KMS-11 (cell line): ENCODE data around the gene HSPH1.

Source experiments
- H2AFZ ChIP-seq: fragments of 200-600 bp; sonication (generic); 2 replicates; pipeline ENCODE4 v1.6.1; 2016; ENCODE audit warnings: antibody characterized with exemption, mixed run types, low read depth
- H3K27ac ChIP-seq: fragments of 200-600 bp; sonication (generic); 2 replicates; pipeline ENCODE4 v1.6.1; 2016; ENCODE audit warnings: mild to moderate bottlenecking, mixed run types
- H3K27me3 ChIP-seq: fragments of 200-600 bp; sonication (generic); 2 replicates; pipeline ENCODE4 v1.6.1; 2017; ENCODE audit warnings: mild to moderate bottlenecking, low read depth, mixed run types, moderate library complexity; ENCODE audit not compliant: insufficient read depth
- H3K36me3 ChIP-seq: fragments of 200-600 bp; sonication (generic); 2 replicates; pipeline ENCODE4 v1.6.1; 2017; ENCODE audit warnings: mild to moderate bottlenecking, mixed run types; ENCODE audit not compliant: insufficient read depth
- H3K4me1 ChIP-seq: fragments of 200-600 bp; sonication (generic); 2 replicates; pipeline ENCODE4 v1.6.1; 2016; ENCODE audit warnings: mild to moderate bottlenecking, low read depth, mixed run types; ENCODE audit not compliant: poor library complexity, severe bottlenecking
- H3K4me2 ChIP-seq: fragments of 200-600 bp; sonication (generic); 2 replicates; pipeline ENCODE4 v1.7.0; 2016; ENCODE audit warnings: mild to moderate bottlenecking, mixed run types
- H3K4me3 ChIP-seq: fragments of 200-600 bp; sonication (generic); IDR thresholded peaks from 2 replicates; pipeline ENCODE4 v1.6.1; 2017; ENCODE audit warnings: low read depth, low read length, mixed read lengths; ENCODE audit not compliant: insufficient read depth
- H3K79me2 ChIP-seq: fragments of 200-600 bp; sonication (generic); 2 replicates; pipeline ENCODE4 v1.6.1; 2016; ENCODE audit warnings: low read depth, mixed run types; ENCODE audit not compliant: insufficient read depth
- H3K9ac ChIP-seq: fragments of 200-600 bp; sonication (generic); 2 replicates; pipeline ENCODE4 v1.6.1; 2016; ENCODE audit warnings: mild to moderate bottlenecking, mixed run types
- H4K20me1 ChIP-seq: fragments of 200-600 bp; sonication (generic); 2 replicates; pipeline ENCODE4 v1.6.1; 2016; ENCODE audit warnings: mild to moderate bottlenecking, mixed run types; ENCODE audit not compliant: insufficient read depth
- CTCF ChIP-seq: fragments of 200-600 bp; sonication (generic); conservative IDR thresholded peaks from 2 replicates; pipeline ENCODE4 v1.6.1; 2017; ENCODE audit warnings: low read depth, mild to moderate bottlenecking, antibody characterized with exemption, low read length, moderate library complexity, mixed read lengths

The HSPH1 gene

GRCh38 chr13:31175847-31176532 lies 14.3 kb upstream of the HSPH1 start:
- H3K27me3 ChIP-seq = no peaks in the 10 kb centered on the region
- no peak overlapping the region for H3K27ac ChIP-seq
- H2AFZ ChIP-seq = no peak overlapping the region
- no peak overlapping the region for H3K9ac ChIP-seq
- H3K4me2 ChIP-seq = no peak overlapping the region
- no peaks in the 10 kb centered on the region for H4K20me1 ChIP-seq
- H3K4me1 ChIP-seq = no peaks in the 10 kb centered on the region
- no peak for TF ChIP-seq CTCF
- H3K36me3 ChIP-seq = no peaks in the 10 kb centered on the region
- no peaks in the 10 kb centered on the region for H3K79me2 ChIP-seq
- H3K4me3 ChIP-seq = no peak overlapping the region

DNA sequence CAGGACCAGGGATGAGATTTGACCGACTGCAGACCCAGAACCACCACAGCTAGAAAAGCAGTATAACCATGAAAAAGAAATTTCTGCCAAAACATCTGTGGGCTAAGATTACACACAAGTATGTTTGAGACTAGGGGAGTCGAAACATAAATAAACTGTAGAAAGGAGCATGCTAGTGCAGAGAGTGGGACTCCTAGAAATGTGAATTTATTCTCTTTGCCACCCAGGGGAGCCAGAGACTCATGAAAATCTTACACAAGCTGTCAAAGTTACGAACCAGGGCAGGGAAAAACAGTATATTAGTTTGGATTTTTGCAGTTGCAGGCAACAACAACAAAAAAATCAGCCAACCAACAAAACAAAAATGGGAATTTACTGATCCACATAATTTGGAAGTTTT lies 12.3 kb upstream of the HSPH1 start:
- H3K36me3 ChIP-seq = no peaks in the 10 kb centered on the region
- no peaks in the 10 kb centered on the region for H3K4me1 ChIP-seq

DNA sequence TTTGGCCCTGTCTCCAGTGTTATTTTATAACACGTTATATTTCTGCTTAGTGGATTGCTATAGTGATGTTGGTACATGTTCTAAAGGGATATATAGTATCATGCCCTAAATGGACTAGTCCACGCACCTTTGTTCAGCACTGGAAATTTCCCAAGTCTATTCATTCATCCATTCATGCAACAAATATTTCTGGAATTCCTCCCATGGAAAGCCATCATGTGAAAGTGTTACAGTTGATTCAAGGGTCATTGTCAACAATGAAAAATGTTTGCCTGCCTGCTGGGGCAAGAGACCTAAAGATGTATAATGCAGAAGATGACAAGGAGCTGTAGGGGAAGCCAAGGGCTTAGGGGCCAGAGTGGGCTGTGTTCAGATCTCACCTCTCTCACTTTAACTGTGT lies 10.8 kb upstream of the HSPH1 start:
- Histone ChIP-seq H3K4me2 (no peak overlapping the region), H3K27me3 (no peaks in the 10 kb centered on the region), H2AFZ (no peak overlapping the region), H4K20me1 (no peaks in the 10 kb centered on the region), H3K4me3 (no peak overlapping the region), H3K79me2 (no peaks in the 10 kb centered on the region), H3K27ac (no peak overlapping the region), H3K9ac (no peak overlapping the region), H3K4me1 (peaks cover 10% of the 10 kb centered on the region), H3K36me3 (no peaks in the 10 kb centered on the region)
- TF ChIP-seq CTCF = no peak

More for the DNA sequence above, 12.3 kb upstream of the HSPH1 start:
- Histone ChIP-seq H2AFZ (no peak overlapping the region), H3K27ac (no peak overlapping the region), H3K79me2 (no peaks in the 10 kb centered on the region), H3K9ac (no peak overlapping the region), H4K20me1 (no peaks in the 10 kb centered on the region), H3K27me3 (no peaks in the 10 kb centered on the region), H3K4me3 (no peak overlapping the region), H3K4me2 (no peak overlapping the region)
- no peak for TF ChIP-seq CTCF

DNA sequence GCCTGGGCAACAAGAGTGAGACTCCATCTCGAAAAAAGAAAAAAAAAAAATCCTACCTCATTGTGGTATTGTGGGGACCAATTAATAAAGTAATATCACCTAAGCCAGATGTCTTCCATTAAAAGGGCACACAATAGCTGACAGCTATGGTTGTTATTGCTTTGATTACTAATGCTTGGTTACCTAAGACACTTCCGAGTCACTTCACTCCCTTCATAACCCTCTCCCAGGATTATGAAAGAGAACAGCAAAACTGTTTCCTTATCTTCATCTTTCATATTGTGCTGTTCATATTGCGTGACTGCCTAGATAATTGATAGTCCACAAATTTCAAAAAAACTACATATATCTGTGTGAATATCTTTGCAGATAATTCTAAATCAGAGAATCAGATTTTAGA lies 10.3 kb upstream of the HSPH1 start:
- Histone ChIP-seq H3K79me2 (no peaks in the 10 kb centered on the region), H3K27ac (no peak overlapping the region), H3K27me3 (no peaks in the 10 kb centered on the region), H2AFZ (no peak overlapping the region), H3K4me3 (no peak overlapping the region), H3K36me3 (no peaks in the 10 kb centered on the region), H4K20me1 (no peaks in the 10 kb centered on the region), H3K4me2 (no peak overlapping the region), H3K9ac (no peak overlapping the region), H3K4me1 (peaks cover 12% of the 10 kb centered on the region)
- no peak for TF ChIP-seq CTCF
